HG03175 (cell line): ENCODE results near the gene DBP.
"Not testable (repeated sequence)": the region's sequence is repeated elsewhere in the genome, so short reads cannot be mapped to it uniquely, and the experiment has no call there.

Experiments used
- ATAC-seq: cut with Tn5 transposase; IDR thresholded peaks from one replicate; pipeline ENCODE4 v1.9.1; 2021; ENCODE audit warnings: mild to moderate bottlenecking, moderate library complexity; ENCODE audit not compliant: unreplicated experiment

The DBP gene

GRCh38 chr19:48636859-48637448, at the start of gene DBP:
Gene DBP, minus strand, starts transcription at chr19:48637379. Its CDS starts 385 bp downstream, at chr19:48636994.
- ATAC-seq = no peak

DNA sequence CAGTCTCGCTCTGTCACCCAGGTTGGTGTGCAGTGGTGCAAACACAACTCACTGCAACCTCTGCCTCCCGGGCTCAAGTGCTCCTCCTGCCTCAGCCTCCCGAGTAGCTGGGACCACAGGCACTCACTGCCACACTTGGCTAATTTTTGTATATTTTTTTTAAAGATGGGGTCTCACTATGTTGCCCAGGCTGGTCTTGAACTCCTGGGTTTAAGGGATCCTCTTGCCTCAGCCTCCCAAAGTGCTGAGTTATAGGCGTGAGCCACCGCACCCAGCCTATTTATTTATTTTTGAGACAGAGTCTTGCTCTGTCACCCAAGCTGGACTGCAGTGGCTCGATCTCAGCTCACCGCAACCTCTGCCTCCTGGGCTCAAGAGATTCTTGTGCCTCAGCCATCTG, 49.5 kb upstream of the DBP start:
- not testable (repeated sequence) for ATAC-seq

DNA sequence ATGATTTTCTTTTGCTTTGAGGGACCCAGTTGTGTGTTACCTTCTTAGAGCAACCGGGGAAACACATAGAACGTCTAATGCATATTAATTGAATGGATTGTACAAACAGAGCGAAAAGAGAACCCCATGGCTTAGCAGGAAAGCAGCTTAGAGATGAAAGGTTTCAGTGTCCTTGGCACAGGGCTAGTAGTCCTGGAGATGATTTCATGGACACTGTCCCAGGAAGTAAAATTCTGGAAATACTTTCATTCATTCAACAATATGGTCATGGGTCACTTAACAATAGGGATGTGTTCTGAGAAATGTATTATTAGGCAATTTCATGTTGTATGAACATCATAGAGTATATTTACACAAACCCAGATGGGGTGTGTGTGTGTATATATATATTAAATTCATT, 48.9 kb upstream of the DBP start:
- ATAC-seq = no peak

DNA sequence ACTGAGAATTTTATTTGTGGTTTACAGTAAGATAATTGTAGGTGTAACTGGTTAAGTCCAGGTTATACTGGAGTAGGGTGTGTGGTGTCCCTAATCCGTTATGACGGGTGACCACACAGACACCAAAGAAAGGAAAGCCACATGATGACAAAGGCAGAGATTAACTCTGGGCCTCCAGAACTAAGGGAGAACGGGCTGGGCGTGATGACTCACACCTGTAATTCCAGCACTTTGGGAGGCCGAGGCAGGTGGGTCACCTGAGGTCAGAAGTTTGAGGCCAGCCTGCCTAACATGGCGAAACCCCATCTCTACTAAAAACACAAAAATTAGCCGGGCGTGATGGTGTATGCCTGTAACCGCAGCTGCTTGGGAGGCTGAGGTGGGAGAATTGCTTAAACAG, 48.4 kb upstream of the DBP start:
- ATAC-seq = no peak

DNA sequence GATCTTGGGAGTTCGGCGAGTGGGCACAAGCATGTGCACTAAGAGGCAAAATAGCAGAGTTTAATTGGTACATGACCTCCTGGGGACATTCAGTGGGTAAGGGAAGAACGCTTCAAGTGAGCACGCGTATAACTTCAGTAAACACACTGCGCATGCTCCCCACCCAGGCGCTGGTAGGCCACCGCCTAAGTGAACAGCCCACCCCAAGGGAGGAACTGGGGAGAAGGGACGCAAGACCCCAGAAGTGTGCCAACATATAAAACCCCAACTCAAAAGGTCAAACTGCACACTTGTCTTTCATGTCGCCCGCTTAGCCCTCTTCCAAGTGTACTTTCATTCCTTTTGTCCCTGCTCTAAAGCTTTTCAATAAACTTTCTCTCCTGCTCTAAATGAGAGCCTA, 46.2 kb upstream of the DBP start:
- ATAC-seq = no peak

- ATAC-seq = no peak
Observed at GRCh38 chr19:48681127-48681470, 43.9 kb upstream of the DBP start.

- no peak for ATAC-seq
Observed at GRCh38 chr19:48680436-48681126, 43.4 kb upstream of the DBP start.

DNA sequence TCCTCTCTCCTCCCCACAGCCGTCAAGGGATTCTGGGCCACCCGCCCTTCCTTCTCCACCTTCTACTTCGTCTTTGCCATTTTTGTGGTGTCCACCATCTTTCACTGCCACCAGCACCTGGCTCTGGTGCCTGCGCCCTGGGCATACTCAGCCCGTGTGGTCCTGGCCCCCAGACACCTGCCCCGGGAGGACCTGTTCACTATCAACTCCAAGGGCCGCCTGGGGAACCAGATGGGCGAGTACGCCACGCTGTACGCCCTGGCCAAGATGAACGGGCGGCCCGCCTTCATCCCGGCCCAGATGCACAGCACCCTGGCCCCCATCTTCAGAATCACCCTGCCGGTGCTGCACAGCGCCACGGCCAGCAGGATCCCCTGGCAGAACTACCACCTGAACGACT, 42.8 kb upstream of the DBP start:
- not testable (repeated sequence) for ATAC-seq

GRCh38 chr19:48678201-48678600, 41.0 kb upstream of the DBP start:
- ATAC-seq = no peak

DNA sequence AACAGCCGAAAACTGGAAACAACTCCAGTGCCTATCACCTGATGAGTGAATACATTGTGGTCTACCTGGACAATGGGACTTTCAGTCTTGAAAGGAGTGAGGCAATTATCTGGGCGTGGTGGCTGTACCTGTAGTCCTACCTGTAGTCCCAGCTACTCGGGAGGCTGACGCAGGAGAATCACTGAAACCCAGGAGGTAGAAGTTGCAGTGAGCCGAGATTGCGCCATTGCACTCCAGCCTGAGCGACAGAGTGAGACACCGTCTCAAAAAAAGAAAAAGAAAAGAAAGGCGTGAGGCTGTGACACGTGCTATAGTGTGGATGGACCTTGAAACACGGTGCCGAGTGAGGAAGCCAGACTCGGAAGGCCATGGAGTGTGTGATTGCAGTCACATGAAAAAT, 39.7 kb upstream of the DBP start:
- ATAC-seq = no peak

- ATAC-seq = no peak
Observed at GRCh38 chr19:48676487-48676886, 39.3 kb upstream of the DBP start.

- no peak for ATAC-seq
Observed at GRCh38 chr19:48674921-48675824, 38.0 kb upstream of the DBP start.

GRCh38 chr19:48674216-48674809, 37.1 kb upstream of the DBP start:
- ATAC-seq = no peak

- ATAC-seq = no peak
Observed at GRCh38 chr19:48673436-48674100, 36.4 kb upstream of the DBP start.

DNA sequence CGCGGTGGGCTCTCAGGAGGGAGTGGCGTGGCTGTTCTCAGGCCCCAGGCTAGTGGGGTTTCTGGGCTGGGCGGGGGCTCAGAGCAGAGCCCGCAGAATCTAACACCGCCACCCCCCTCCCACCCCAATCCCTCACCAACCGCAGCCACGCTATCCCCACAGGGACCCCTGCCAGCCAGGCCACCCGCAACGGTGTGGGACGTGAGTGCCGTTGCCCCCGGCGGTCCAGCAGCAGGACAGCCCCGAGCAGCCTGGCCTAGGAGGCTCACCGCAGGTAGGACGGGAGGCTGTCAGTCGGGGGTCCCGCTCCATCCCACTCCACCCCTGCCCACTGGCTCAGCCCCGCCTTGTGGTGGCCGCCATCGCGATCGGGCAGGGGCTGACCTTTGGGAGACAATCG, 35.8 kb upstream of the DBP start, which contains the start of gene NTN5:
NTN5 (minus strand) TSS at position 24 of the 400 bp plus-strand sequence. CDS start 2,031 bp downstream, outside the sequence.
- no peak for ATAC-seq

- no peak for ATAC-seq
Observed at GRCh38 chr19:48671446-48671995, 34.3 kb upstream of the DBP start.

GRCh38 chr19:48670699-48671445, 33.7 kb upstream of the DBP start:
- no peak for ATAC-seq

GRCh38 chr19:48669903-48670668, 32.9 kb upstream of the DBP start:
- no peak for ATAC-seq

DNA sequence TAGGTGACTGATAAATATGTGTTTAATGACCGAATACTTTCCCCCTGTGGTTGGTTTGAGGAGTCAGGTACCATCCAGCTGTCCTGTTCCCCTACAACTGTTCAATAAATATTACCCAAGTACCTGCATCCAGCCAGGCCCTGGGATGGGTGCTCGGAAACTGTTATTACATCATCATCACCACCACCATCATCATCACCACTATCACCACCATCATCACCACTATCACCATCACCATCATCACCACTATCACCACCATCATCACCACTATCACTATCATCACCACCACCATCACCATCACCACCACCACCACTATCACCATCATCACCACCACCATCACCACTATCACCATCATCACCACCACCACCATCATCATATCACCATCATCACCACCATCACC, 31.6 kb upstream of the DBP start:
- no peak for ATAC-seq
